GM19351 (cell line): ENCODE data around the gene GCNT2.
"Not testable (repeated sequence)": the region's sequence is repeated elsewhere in the genome, so short reads cannot be mapped to it uniquely, and the experiment has no call there.

ENCODE experiments used
- ATAC-seq: cut with Tn5 transposase; IDR thresholded peaks from one replicate; pipeline ENCODE4 v1.9.1; 2021; ENCODE audit warnings: mild to moderate bottlenecking, moderate library complexity; ENCODE audit not compliant: unreplicated experiment

Gene GCNT2

GRCh38 chr6:10577112-10577511 is 56.0 kb downstream of the GCNT2 start:
- no peak for ATAC-seq

GRCh38 chr6:10578723-10579122 is 57.6 kb downstream of the GCNT2 start:
- ATAC-seq, result no peak

GRCh38 chr6:10579803-10580202 is 58.7 kb downstream of the GCNT2 start:
- ATAC-seq, result no peak

- no peak for ATAC-seq
These were observed 59.4 kb downstream of the GCNT2 start for GRCh38 chr6:10580570-10580969.

- not testable (repeated sequence) for ATAC-seq
These were observed 60.3 kb downstream of the GCNT2 start for GRCh38 chr6:10581402-10581801.

GRCh38 chr6:10582774-10583508 is 61.8 kb downstream of the GCNT2 start:
- no peak for ATAC-seq

GRCh38 chr6:10583509-10583901 is 62.4 kb downstream of the GCNT2 start:
- ATAC-seq, result no peak

- no peak for ATAC-seq
These were observed 63.5 kb downstream of the GCNT2 start for GRCh38 chr6:10584607-10585006.

GRCh38 chr6:10585209-10585845 is 64.2 kb downstream of the GCNT2 start:
- no peak for ATAC-seq

GRCh38 chr6:10586302-10586701 is 65.2 kb downstream of the GCNT2 start:
- no peak for ATAC-seq

GRCh38 chr6:10587656-10588406 is 66.7 kb downstream of the GCNT2 start:
- no peak for ATAC-seq

- no peak for ATAC-seq
These were observed 67.6 kb downstream of the GCNT2 start for GRCh38 chr6:10588562-10589428.

GRCh38 chr6:10589429-10589727 is 68.2 kb downstream of the GCNT2 start:
- no peak for ATAC-seq

- ATAC-seq, result no peak
These were observed 68.8 kb downstream of the GCNT2 start for GRCh38 chr6:10589983-10590382.

- ATAC-seq, result no peak
These were observed 70.4 kb downstream of the GCNT2 start for GRCh38 chr6:10591422-10592160.

GRCh38 chr6:10595731-10596664 is 74.8 kb downstream of the GCNT2 start:
- peak; percentile 63 for ATAC-seq

- ATAC-seq, result no peak
These were observed 76.4 kb downstream of the GCNT2 start for GRCh38 chr6:10597499-10598001.

GRCh38 chr6:10598084-10598960 is 77.2 kb downstream of the GCNT2 start:
- no peak for ATAC-seq
